Activated CD8-positive, alpha-beta memory T cell treated with anti-CD3 and anti-CD28 coated beads, Interleukin-2, amount 50 U/mL, for 24 hours (primary cell): Measurements from ENCODE around the gene FOXK1.

ENCODE experiments used
- DNase-seq: peaks from one replicate; pipeline ENCODE4 v3.0.0-alpha.2; 2020; ENCODE audit errors: extremely low read depth

Gene FOXK1

GRCh38 chr7:4818000-4818794 is 136.1 kb downstream of the FOXK1 start:
- DNase-seq = no peak

- no peak for DNase-seq
Observed at GRCh38 chr7:4819560-4820404, 137.7 kb downstream of the FOXK1 start.

- DNase-seq = no peak
Observed at GRCh38 chr7:4820405-4820966, 138.4 kb downstream of the FOXK1 start.
